ENCODE results near the gene NPPA. TPM values are rescaled to one million over a fixed set of nuclear protein-coding genes. Genes with fewer than 3 reads are reported as not detected.

NPPA gene
- polyA plus RNA-seq, 1 of the 3 experiments (the other 2 are of a cell fraction) = not detected

GRCh38 chr1:11855430-11855829, 7.8 kb upstream of the NPPA start:
- H3K36me3 ChIP-seq (replicated peaks in 1 of 2; ENCODE audit: control insufficient read depth in 1 of 2, insufficient read depth in 2 of 2, low read length in 1 of 2) = no peaks in the 10 kb centered on the region

GRCh38 chr1:11854519-11854918, 6.9 kb upstream of the NPPA start:
- Histone ChIP-seq H4K20me1 (ENCODE audit: insufficient read depth) (no peaks in the 10 kb centered on the region), H3K36me3 (replicated peaks in 1 of 2; ENCODE audit: control insufficient read depth in 1 of 2, insufficient read depth in 2 of 2, low read length in 1 of 2) (no peaks in the 10 kb centered on the region), H3K27me3 (ENCODE audit: insufficient read depth) (peaks cover 5% of the 10 kb centered on the region; the same call in 1 of the 2 replicates), H3F3A (replicated peaks; ENCODE audit: insufficient read depth) (no peaks in the 10 kb centered on the region), H3K79me2 (ENCODE audit: insufficient read depth) (no peaks in the 10 kb centered on the region), H3K4me1 (ENCODE audit: control insufficient read depth in 1 of 2, insufficient read depth in 2 of 2, low read depth in 1 of 2, low read length in 1 of 2) (no peaks in the 10 kb centered on the region; a peak in 1 of 4 replicates), H2AFZ (ENCODE audit: low read depth) (no peak overlapping the region), H3K9me2 (no peaks in the 10 kb centered on the region), H3K4me2 (no peak overlapping the region), H3K27ac (ENCODE audit: low read depth in 2 of 2, low read length in 1 of 2) (no peak overlapping the region), H3K4me3 (ENCODE audit: low read depth in 2 of 2, low read length in 1 of 2) (no peak overlapping the region), H3K9ac (no peak overlapping the region), H3K9me3 (no peaks in the 10 kb centered on the region)
- 52% methylated on average over 8 of the region's 8 CpGs for WGBS (ENCODE audit: low lambda C conversion rate)
- no peak for DNase-seq
- POLR2A ChIA-PET = no interaction called here
- CTCF ChIA-PET = interaction anchor here (1.3 kb wide), 1 partner anchor 16 kb away, joined by 4 read pairs; no protein-coding TSS in a partner anchor
- TF ChIP-seq ELF1 (IDR thresholded peaks at IDR 0.05) (no peak), USF1 (IDR thresholded peaks at IDR 0.05; ENCODE audit: borderline replicate concordance, low read depth) (no peak), PBX3 (IDR thresholded peaks at IDR 0.05) (no peak), MXI1 (IDR thresholded peaks at IDR 0.05; ENCODE audit: low read depth, low read length) (no peak), EP300 (IDR thresholded peaks at IDR 0.05; ENCODE audit: borderline replicate concordance in 1 of 2, low read depth in 1 of 2, low read length in 1 of 2) (no peak), YY1 (IDR thresholded peaks at IDR 0.05; ENCODE audit: low read depth) (no peak), FOSL2 (IDR thresholded peaks at IDR 0.05; ENCODE audit: borderline replicate concordance, low read depth) (no peak), TEAD4 (IDR thresholded peaks at IDR 0.05; ENCODE audit: borderline replicate concordance, insufficient read depth) (no peak), EZH2phosphoT487 (IDR thresholded peaks at IDR 0.05; ENCODE audit: borderline replicate concordance, low read depth) (no peak), MEF2A (IDR thresholded peaks at IDR 0.05; ENCODE audit: borderline replicate concordance, low read depth) (no peak), JUND (IDR thresholded peaks at IDR 0.05) (no peak), CHD2 (IDR thresholded peaks at IDR 0.05; ENCODE audit: low read length, partially characterized antibody) (no peak)

More at GRCh38 chr1:11855430-11855829, 7.8 kb upstream of the NPPA start:
- H3K4me1 ChIP-seq (ENCODE audit: control insufficient read depth in 1 of 2, insufficient read depth in 2 of 2, low read depth in 1 of 2, low read length in 1 of 2) = peaks cover 0 to 3% of the 10 kb centered on the region in 2 experiments; a peak in 1 of 4 replicates
- no peaks in the 10 kb centered on the region for H4K20me1 ChIP-seq (ENCODE audit: insufficient read depth)
- ChIA-PET CTCF (no interaction called here), POLR2A (no interaction called here)
- H3K9me3 ChIP-seq = no peaks in the 10 kb centered on the region
- H3K4me2 ChIP-seq = no peak overlapping the region
- no peak overlapping the region for H3K4me3 ChIP-seq (ENCODE audit: low read depth in 2 of 2, low read length in 1 of 2)
- H3K9ac ChIP-seq = no peak overlapping the region
- no peaks in the 10 kb centered on the region for H3K9me2 ChIP-seq
- 63% methylated on average over 8 of the region's 8 CpGs for WGBS (ENCODE audit: low lambda C conversion rate)
- peaks cover 5% of the 10 kb centered on the region; the same call in 1 of the 2 replicates for H3K27me3 ChIP-seq (ENCODE audit: insufficient read depth)
- no peak for DNase-seq
- no peaks in the 10 kb centered on the region for H3F3A ChIP-seq (replicated peaks; ENCODE audit: insufficient read depth)
- no peaks in the 10 kb centered on the region for H3K79me2 ChIP-seq (ENCODE audit: insufficient read depth)
- H3K27ac ChIP-seq (ENCODE audit: low read depth in 2 of 2, low read length in 1 of 2) = no peak overlapping the region
- TF ChIP-seq YY1 (IDR thresholded peaks at IDR 0.05; ENCODE audit: low read depth) (no peak), SMC3 (IDR thresholded peaks at IDR 0.05; ENCODE audit: low read depth, low read length) (no peak), CTCF (IDR thresholded peaks at IDR 0.05) (no peak), TAF1 (IDR thresholded peaks at IDR 0.05; ENCODE audit: borderline replicate concordance, low read depth, low read length) (no peak), JUND (IDR thresholded peaks at IDR 0.05) (no peak), POLR2AphosphoS5 (IDR thresholded peaks at IDR 0.05; ENCODE audit: low read depth, low read length) (no peak), RXRA (IDR thresholded peaks at IDR 0.05; ENCODE audit: borderline replicate concordance, low read depth) (no peak), TCF12 (IDR thresholded peaks at IDR 0.05) (no peak), EZH2phosphoT487 (IDR thresholded peaks at IDR 0.05; ENCODE audit: borderline replicate concordance, low read depth) (no peak), RAD21 (IDR thresholded peaks at IDR 0.05; ENCODE audit: low read length) (no peak), NFIC (IDR thresholded peaks at IDR 0.05; ENCODE audit: borderline replicate concordance) (no peak), ELF1 (IDR thresholded peaks at IDR 0.05) (no peak), USF1 (IDR thresholded peaks at IDR 0.05; ENCODE audit: borderline replicate concordance, low read depth) (no peak)
- H2AFZ ChIP-seq (ENCODE audit: low read depth) = no peak overlapping the region

Measured in SK-N-SH (cell line).